Esophagus muscularis mucosa (tissue), 4 donors: ENCODE results near the gene BBLN. TPM values are rescaled to one million over a fixed set of nuclear protein-coding genes. Genes with fewer than 3 reads are reported as not detected.

Experiments used
- DNase-seq: peaks from one replicate; pipeline ENCODE4 v3.0.0-alpha.2; 2017; ENCODE audit errors: extremely low spot score
- H3K27ac ChIP-seq, 4 donors: fragments of 200-600 bp; sonication (generic); replicated peaks in 1 of 4; 1 replicate in 3 of 4; 2 replicates in 1 of 4; pipeline ENCODE4 v1.5.1; 2016 to 2019; ENCODE audit warnings: mild to moderate bottlenecking in 1 of 4
- H3K27me3 ChIP-seq, 4 donors: fragments of 200-600 bp; sonication (generic); one replicate each; pipeline versions ENCODE4 v1.5.1 to v1.6.0; 2016 to 2019
- H3K36me3 ChIP-seq, 4 donors: fragments of 200-600 bp; sonication (generic); one replicate each; pipeline ENCODE4 v1.5.1; 2016 to 2019
- H3K4me1 ChIP-seq, 4 donors: fragments of 200-600 bp; sonication (generic); one replicate each; pipeline ENCODE4 v1.5.1; 2016 to 2019
- H3K4me3 ChIP-seq, 4 donors: fragments of 200-600 bp; sonication (generic); 1 replicate in 2 of 4; 2 replicates in 2 of 4; pipeline ENCODE4 v1.5.1; 2016 to 2019; ENCODE audit warnings: mild to moderate bottlenecking in 4 of 4, moderate library complexity in 1 of 4
- H3K9me3 ChIP-seq, 4 donors: fragments of 200-600 bp; sonication (generic); 1 replicate in 3 of 4; 2 replicates in 1 of 4; pipeline ENCODE4 v1.5.1; 2016 to 2019
- EP300 ChIP-seq: sonication (generic); formaldehyde crosslinking; IDR thresholded peaks from one replicate; pipeline ENCODE4 v1.6.1; 2017; ENCODE audit warnings: antibody characterized with exemption
- POLR2A ChIP-seq: fragments of 450-650 bp; IDR thresholded peaks from one replicate; pipeline ENCODE4 v1.6.1; 2017; ENCODE audit warnings: antibody characterized with exemption, moderate library complexity, mild to moderate bottlenecking, low read depth
- POLR2AphosphoS5 ChIP-seq, 2 donors: sonication (generic); formaldehyde crosslinking; IDR thresholded peaks; one replicate each; pipeline ENCODE4 v1.6.1; 2017; ENCODE audit warnings: antibody characterized with exemption in 2 of 2
- WGBS: methylation state at CpG from one replicate; pipeline ENCODE4 v1.1.5; 2018; 5-methylcytosine and 5-hydroxymethylcytosine counted together
- intact Hi-C: fragments of 100-400 bp; cut with DNase I; formaldehyde crosslinking; loops from one replicate; pipeline ENCODE4 v1.15.1; 2023
- total RNA-seq, 4 donors: library from RNA; depleted of rRNA; stranded (reverse); fragments of >200 nt; gene quantifications; one replicate each; pipeline versions ENCODE4 v1.1.0 to v1.2.1, GENCODE V29; 2016
- TF ChIP-seq, protein P1 (sequence below), 3 experiments: fragments of 200-600 bp in 2 of 3; fragments of 450-650 bp in 1 of 3; sonication (generic) in 2 of 3; IDR thresholded peaks; one replicate each; pipeline ENCODE4 v1.5.1; 2017 to 2019; ENCODE audit warnings: antibody characterized with exemption in 3 of 3, mild to moderate bottlenecking in 2 of 3, moderate library complexity in 1 of 3

The BBLN gene
- total RNA-seq, 4 donors from 2014 or later = 132 to 213 (median 148) TPM

DNA sequence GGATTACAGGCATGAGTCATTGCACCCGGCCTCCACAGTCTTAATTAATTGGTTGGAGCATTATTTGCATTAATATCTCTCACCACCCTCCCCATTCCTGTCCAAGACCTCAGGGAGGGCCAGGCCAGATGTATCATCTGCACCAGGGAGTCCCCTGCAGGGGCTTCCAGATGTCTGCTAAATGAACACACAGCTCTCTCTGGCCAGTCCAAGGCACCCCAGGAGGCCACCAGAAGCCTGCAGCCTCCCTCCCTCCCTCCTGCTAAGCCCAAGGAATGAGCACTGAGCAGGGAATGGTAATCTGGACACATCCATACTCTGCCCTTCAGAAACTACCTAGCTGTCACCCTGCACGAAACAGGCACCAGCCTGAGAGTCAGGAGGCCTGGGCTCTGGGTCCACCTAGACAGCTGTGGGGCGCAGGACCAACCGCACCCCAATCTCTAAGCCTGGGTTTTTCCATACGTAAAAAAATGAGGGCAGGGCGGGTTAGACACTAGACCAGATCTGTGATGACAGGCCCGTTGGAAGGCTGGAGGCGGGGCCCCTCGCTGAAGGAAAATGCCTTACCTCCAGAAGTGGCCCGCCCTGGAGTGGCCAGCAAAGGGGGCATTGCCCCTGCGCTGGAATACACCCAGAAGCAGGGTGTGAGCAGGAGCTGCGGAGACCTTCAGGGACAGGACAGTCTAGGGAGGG, 23.0 kb downstream of the BBLN start:
- no peak for DNase-seq
- WGBS = 86% methylated on average over 12 of the region's 12 CpGs
- intact Hi-C loops = no loop called here
- TF ChIP-seq EP300 = no peak
- TF ChIP-seq, protein P1, sequence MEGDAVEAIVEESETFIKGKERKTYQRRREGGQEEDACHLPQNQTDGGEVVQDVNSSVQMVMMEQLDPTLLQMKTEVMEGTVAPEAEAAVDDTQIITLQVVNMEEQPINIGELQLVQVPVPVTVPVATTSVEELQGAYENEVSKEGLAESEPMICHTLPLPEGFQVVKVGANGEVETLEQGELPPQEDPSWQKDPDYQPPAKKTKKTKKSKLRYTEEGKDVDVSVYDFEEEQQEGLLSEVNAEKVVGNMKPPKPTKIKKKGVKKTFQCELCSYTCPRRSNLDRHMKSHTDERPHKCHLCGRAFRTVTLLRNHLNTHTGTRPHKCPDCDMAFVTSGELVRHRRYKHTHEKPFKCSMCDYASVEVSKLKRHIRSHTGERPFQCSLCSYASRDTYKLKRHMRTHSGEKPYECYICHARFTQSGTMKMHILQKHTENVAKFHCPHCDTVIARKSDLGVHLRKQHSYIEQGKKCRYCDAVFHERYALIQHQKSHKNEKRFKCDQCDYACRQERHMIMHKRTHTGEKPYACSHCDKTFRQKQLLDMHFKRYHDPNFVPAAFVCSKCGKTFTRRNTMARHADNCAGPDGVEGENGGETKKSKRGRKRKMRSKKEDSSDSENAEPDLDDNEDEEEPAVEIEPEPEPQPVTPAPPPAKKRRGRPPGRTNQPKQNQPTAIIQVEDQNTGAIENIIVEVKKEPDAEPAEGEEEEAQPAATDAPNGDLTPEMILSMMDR (IDR thresholded peaks at IDR 0.05) = no peak
- TF ChIP-seq POLR2A = no peak
- no peak for TF ChIP-seq POLR2AphosphoS5 (IDR thresholded peaks at IDR 0.05)
- Histone ChIP-seq H3K4me1 (peaks cover 0 to 4% (median 2%) of the 10 kb centered on the region in 4 donors), H3K4me3 (no peak overlapping the region), H3K36me3 (peaks cover 40 to 87% (median 74%) of the 10 kb centered on the region in 4 donors), H3K9me3 (no peaks in the 10 kb centered on the region), H3K27me3 (no peaks in the 10 kb centered on the region), H3K27ac (no peak overlapping the region)

DNA sequence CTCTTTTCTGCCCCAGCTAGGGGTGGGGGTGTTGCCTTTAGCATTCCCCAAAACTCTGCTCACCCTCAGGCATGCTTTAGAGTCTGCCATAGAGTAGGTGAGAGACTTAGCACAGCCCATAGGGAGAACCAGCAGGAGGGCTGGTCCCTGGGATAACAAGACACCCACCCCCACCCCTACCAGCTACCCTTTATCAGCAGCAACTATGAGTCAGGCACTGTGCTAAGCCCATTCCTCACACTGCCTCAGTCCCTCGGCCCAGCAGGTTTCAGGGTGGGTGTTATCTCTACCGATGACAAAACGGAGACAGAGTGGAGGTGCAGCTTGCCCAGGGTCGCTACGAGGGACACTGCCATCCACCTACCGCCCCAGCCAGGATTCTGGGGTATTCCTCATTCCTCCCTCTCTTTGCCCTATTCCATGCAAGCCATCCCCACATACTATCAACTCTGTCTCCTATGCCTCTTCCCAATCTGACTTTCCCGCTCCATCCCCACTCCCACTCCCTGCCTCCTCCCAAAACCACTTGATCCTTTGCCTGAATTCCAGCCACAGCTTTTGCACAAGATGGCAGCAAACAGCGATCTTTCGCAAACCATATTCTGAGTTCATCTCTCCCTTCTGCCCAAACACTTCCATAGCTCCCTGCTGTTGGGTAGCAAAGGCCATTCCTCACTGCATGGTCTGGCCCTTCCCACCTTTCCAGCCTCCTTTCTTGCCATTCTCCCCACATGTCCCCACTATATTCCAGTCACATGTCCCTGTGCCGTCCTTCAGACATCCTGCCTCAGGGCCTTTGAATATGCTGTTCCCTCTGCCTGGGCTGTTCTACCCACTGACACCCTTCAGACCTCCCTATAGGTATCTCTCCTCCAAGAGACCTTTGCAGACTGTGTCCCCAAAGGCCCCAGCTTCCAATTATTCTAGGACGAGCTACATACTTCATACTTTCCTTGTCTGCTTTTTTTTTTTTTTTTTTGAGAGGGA, 26.2 kb downstream of the BBLN start:
- intact Hi-C loops = no loop called here

DNA sequence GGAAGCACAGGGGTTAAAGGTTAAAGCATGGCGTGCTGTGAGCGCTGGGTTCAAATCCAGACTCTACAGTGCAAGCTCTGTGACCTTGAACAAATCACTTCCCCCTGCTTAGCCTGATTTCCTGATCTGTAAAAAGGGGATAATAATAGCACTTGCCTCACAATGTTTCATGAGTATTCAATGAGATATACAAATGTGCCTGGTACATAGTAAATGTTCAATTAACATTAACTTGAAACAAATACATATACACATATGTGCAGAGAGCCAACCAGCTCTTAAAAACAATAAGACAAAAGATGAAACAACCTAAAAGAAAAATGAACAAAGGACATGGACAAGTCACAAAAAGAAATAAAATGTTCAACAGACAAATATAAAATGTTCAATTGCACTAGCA, 27.3 kb downstream of the BBLN start:
- Histone ChIP-seq H3K9me3 (no peaks in the 10 kb centered on the region), H3K27me3 (no peaks in the 10 kb centered on the region), H3K4me3 (no peak overlapping the region), H3K36me3 (peaks cover 15 to 76% (median 57%) of the 10 kb centered on the region in 4 donors), H3K27ac (no peak overlapping the region), H3K4me1 (peaks cover 14 to 25% (median 19%) of the 10 kb centered on the region in 4 donors)
- DNase-seq = no peak
- 91% methylated on average over 2 of the region's 2 CpGs for WGBS
- intact Hi-C loops = no loop called here
- TF ChIP-seq POLR2AphosphoS5 (IDR thresholded peaks at IDR 0.05) = no peak
- TF ChIP-seq, protein P1 (IDR thresholded peaks at IDR 0.05) = no peak
- TF ChIP-seq POLR2A = no peak
- no peak for TF ChIP-seq EP300

More for the DNA sequence above, 26.2 kb downstream of the BBLN start:
- H3K4me1 ChIP-seq = peaks cover 11 to 23% (median 15%) of the 10 kb centered on the region in 4 donors
- H3K36me3 ChIP-seq = peaks cover 15 to 78% (median 58%) of the 10 kb centered on the region in 4 donors
- TF ChIP-seq, protein P1 (IDR thresholded peaks at IDR 0.05) = no peak
- no peaks in the 10 kb centered on the region for H3K9me3 ChIP-seq
- no peak for DNase-seq
- 97% methylated on average over 11 of the region's 11 CpGs for WGBS
- no peak overlapping the region for H3K4me3 ChIP-seq
- no peaks in the 10 kb centered on the region for H3K27me3 ChIP-seq
- H3K27ac ChIP-seq = no peak overlapping the region

DNA sequence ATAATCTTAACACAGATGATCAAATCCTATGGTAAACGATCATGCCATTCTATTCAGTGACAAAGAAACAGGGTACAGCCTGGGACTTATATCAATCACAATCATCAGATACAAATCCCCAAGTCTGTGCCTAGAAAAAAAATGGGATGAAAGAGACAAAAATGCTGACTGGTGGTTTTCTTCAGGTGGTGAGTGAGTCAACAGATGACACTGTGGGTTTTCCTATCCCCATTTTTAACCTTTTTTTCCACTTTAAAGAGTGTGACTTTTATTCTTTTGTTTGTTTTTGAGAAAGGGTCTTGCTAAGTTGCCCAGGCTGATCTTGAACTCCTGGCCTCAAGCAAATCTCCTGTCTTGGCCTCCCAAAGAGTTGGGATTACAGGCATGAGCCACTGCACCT, 28.1 kb downstream of the BBLN start:
- intact Hi-C loops = no loop called here
- no peak for DNase-seq
- Histone ChIP-seq H3K4me1 (peaks cover 22 to 33% (median 27%) of the 10 kb centered on the region in 4 donors), H3K4me3 (no peak overlapping the region), H3K36me3 (peaks cover 15 to 67% (median 50%) of the 10 kb centered on the region in 4 donors), H3K9me3 (no peaks in the 10 kb centered on the region), H3K27me3 (no peaks in the 10 kb centered on the region), H3K27ac (no peak overlapping the region)
- TF ChIP-seq POLR2AphosphoS5 (IDR thresholded peaks at IDR 0.05) = no peak
- TF ChIP-seq, protein P1 (IDR thresholded peaks at IDR 0.05) = no peak
- TF ChIP-seq POLR2A = no peak
- TF ChIP-seq EP300 = no peak
- WGBS = 87% methylated on average over 1 of the region's 1 CpG
